Caco-2 (cell line): ENCODE results near the gene CYP4F8. TPM values are rescaled to one million over a fixed set of nuclear protein-coding genes. Genes with fewer than 3 reads are reported as not detected.
"Not testable (repeated sequence)": the region's sequence is repeated elsewhere in the genome, so short reads cannot be mapped to it uniquely, and the experiment has no call there.

Experiments
- BruUV-seq: library from RNA; stranded (reverse); fragments of 400-500 nt; replicated peaks from 2 replicates; lab custom pipeline; 2021; lab: Mats Ljungman, UMichigan
- CTCF ChIA-PET: fragments of 300-600 bp; sonication (Branson Sonifier 250); formaldehyde crosslinking; loops from one replicate; lab custom pipeline; 2022; ENCODE audit warnings: antibody characterized with exemption; lab: Charles Lee
- POLR2A ChIA-PET: fragments of 300-600 bp; sonication (Branson Sonifier 250); formaldehyde crosslinking; loops from one replicate; lab custom pipeline; 2022; ENCODE audit warnings: antibody characterized with exemption; lab: Charles Lee
- DNase-seq, 2 experiments: peaks; one replicate each; pipeline versions ENCODE4 v3.0.0 to v3.0.0-alpha.2; 2020 to 2022
- H3K27me3 ChIP-seq: replicated peaks from 2 replicates; pipeline ENCODE4 v1.6.0; 2011; ENCODE audit warnings: low read length; ENCODE audit not compliant: control insufficient read depth, insufficient read depth
- H3K36me3 ChIP-seq: 2 replicates; pipeline ENCODE4 v1.5.1; 2011; ENCODE audit warnings: low read length; ENCODE audit not compliant: control insufficient read depth, insufficient read depth
- H3K4me1 ChIP-seq: fragments of 250-450 bp; sonication (Bioruptor Pico); 2 replicates; pipeline ENCODE4 v1.5.1; 2020; ENCODE audit warnings: mild to moderate bottlenecking
- H3K4me3 ChIP-seq: 2 replicates; pipeline ENCODE4 v1.5.1; 2011; ENCODE audit warnings: low read depth, mild to moderate bottlenecking, control low read depth, low read length
- H3K9me3 ChIP-seq: fragments of 250-450 bp; sonication (Bioruptor Pico); 2 replicates; pipeline ENCODE4 v1.5.1; 2020; ENCODE audit warnings: mild to moderate bottlenecking, moderate library complexity
- H3K27ac Mint-ChIP-seq: one replicate; pipeline ENCODE4 v1.8.0; 2022; ENCODE audit warnings: mixed read lengths; ENCODE audit not compliant: unreplicated experiment
- H3K27me3 Mint-ChIP-seq: one replicate; pipeline ENCODE4 v1.8.0; 2022; ENCODE audit warnings: mixed read lengths; ENCODE audit not compliant: insufficient read depth, unreplicated experiment
- H3K36me3 Mint-ChIP-seq: one replicate; pipeline ENCODE4 v1.8.0; 2022; ENCODE audit warnings: mild to moderate bottlenecking, mixed read lengths; ENCODE audit not compliant: insufficient read depth, unreplicated experiment
- H3K4me1 Mint-ChIP-seq: one replicate; pipeline ENCODE4 v1.8.0; 2022; ENCODE audit warnings: low read depth, mixed read lengths; ENCODE audit not compliant: unreplicated experiment
- H3K4me3 Mint-ChIP-seq: one replicate; pipeline ENCODE4 v1.8.0; 2022; ENCODE audit warnings: mild to moderate bottlenecking, moderate library complexity, mixed read lengths; ENCODE audit not compliant: unreplicated experiment
- H3K9me3 Mint-ChIP-seq: one replicate; pipeline ENCODE4 v1.8.0; 2022; ENCODE audit warnings: mixed read lengths; ENCODE audit not compliant: unreplicated experiment
- intact Hi-C: fragments of 100-400 bp; cut with micrococcal nuclease; formaldehyde crosslinking; loops from one replicate; pipeline ENCODE4 v1.10.0; 2022; ENCODE audit not compliant: unreplicated experiment
- total RNA-seq: library from RNA; stranded (reverse); gene quantifications from 2 replicates; pipeline ENCODE4 v1.2.3, GENCODE V29; 2022
- TF ChIP-seq, protein P1 (sequence below), 2 experiments: fragments of 200-600 bp in 1 of 2; IDR thresholded peaks; 1 replicate in 1 of 2; 2 replicates in 1 of 2; pipeline versions ENCODE4 v1.5.1 to v1.8.0; 2011 to 2022; ENCODE audit warnings: antibody characterized with exemption in 1 of 2, control low read depth in 1 of 2, inconsistent platforms in 1 of 2, low read depth in 1 of 2, low read length in 1 of 2, mild to moderate bottlenecking in 1 of 2, moderate library complexity in 1 of 2; ENCODE audit not compliant: insufficient read depth in 1 of 2, severe bottlenecking in 1 of 2, unreplicated experiment in 1 of 2

Gene CYP4F8
- total RNA-seq, 1 experiment from 2014 or later = not detected

DNA sequence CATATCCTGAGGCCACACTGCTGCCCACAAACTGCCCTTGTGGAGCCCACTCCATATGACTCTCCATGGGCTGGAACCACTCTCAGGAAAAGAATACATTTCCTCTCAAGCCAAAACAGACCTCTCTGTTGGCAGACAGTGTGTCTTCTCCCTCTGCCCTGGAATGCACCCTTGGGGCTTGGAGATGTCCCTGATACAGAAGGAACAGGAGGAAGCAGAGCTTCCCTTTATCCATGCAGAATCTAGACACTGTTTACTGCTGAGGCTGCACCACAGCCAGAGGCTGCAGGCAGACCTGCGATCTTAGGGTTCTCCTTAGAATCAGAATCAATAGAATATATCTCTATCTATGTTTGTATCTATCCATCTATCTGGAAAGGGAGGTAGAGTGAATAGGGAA, 26.8 kb upstream of the CYP4F8 start:
- no peaks in the 10 kb centered on the region for H3K9me3 Mint-ChIP-seq
- ChIA-PET POLR2A (no interaction called here), CTCF (interaction anchor here (0.6 kb wide), 1 partner anchor 289 kb away, joined by 3 read pairs; no protein-coding TSS in a partner anchor)
- Histone ChIP-seq H3K4me1 (no peaks in the 10 kb centered on the region), H3K9me3 (no peaks in the 10 kb centered on the region), H3K36me3 (no peaks in the 10 kb centered on the region), H3K27me3 (no peaks in the 10 kb centered on the region), H3K4me3 (no peak overlapping the region)
- no peak for DNase-seq
- H3K4me1 Mint-ChIP-seq = peaks cover 6% of the 10 kb centered on the region
- intact Hi-C loops = no loop called here
- no peak overlapping the region for H3K4me3 Mint-ChIP-seq
- no peak overlapping the region for H3K27ac Mint-ChIP-seq
- H3K27me3 Mint-ChIP-seq = peaks cover 6% of the 10 kb centered on the region
- TF ChIP-seq, protein P1, sequence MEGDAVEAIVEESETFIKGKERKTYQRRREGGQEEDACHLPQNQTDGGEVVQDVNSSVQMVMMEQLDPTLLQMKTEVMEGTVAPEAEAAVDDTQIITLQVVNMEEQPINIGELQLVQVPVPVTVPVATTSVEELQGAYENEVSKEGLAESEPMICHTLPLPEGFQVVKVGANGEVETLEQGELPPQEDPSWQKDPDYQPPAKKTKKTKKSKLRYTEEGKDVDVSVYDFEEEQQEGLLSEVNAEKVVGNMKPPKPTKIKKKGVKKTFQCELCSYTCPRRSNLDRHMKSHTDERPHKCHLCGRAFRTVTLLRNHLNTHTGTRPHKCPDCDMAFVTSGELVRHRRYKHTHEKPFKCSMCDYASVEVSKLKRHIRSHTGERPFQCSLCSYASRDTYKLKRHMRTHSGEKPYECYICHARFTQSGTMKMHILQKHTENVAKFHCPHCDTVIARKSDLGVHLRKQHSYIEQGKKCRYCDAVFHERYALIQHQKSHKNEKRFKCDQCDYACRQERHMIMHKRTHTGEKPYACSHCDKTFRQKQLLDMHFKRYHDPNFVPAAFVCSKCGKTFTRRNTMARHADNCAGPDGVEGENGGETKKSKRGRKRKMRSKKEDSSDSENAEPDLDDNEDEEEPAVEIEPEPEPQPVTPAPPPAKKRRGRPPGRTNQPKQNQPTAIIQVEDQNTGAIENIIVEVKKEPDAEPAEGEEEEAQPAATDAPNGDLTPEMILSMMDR (IDR thresholded peaks at IDR 0.05; ENCODE audit: insufficient read depth in 1 of 2, low read depth in 1 of 2, low read length in 1 of 2, severe bottlenecking in 1 of 2, unreplicated experiment in 1 of 2) = no peak
- BruUV-seq = no TSS peak
- no peaks in the 10 kb centered on the region for H3K36me3 Mint-ChIP-seq

DNA sequence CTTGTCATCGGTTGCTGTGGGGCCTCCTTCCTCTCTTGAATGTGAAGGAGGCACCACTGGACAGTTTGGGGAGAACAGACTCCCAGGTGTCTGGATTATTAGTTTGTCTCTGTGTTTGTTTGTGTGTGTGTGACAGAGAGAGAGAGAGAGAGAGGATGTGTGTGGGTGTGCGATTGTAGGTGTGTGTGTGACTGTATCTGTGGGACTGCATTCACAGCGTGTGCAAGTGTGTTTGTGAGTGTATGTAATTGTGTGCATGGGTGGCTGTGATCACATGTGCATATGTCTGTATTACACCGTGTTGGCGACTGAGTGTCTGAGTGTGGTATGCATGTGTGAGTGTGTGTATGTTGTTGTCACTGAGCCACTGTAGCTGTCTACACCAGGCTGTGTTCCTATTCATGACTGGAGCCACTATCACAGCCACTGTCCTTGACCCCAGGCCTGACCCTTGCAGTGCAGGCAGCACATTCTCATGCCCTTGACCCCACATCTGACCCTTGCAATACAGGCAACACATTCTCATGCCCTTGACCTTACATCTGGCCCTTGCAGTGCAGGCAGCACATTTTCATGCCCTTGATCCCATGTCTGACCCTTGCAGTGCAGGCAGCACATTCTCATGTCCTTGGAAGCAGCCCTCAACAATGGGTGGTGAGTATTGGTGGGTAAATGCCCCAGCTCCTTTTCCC, 25.1 kb upstream of the CYP4F8 start:
- Histone ChIP-seq H3K36me3 (no peaks in the 10 kb centered on the region), H3K27me3 (no peaks in the 10 kb centered on the region), H3K4me3 (no peak overlapping the region), H3K4me1 (no peaks in the 10 kb centered on the region), H3K9me3 (no peaks in the 10 kb centered on the region)
- BruUV-seq = no TSS peak
- Mint-ChIP-seq H3K4me1 (peaks cover 6% of the 10 kb centered on the region), H3K36me3 (no peaks in the 10 kb centered on the region), H3K4me3 (no peak overlapping the region), H3K27me3 (peaks cover 4% of the 10 kb centered on the region), H3K27ac (no peak overlapping the region), H3K9me3 (peaks cover 4% of the 10 kb centered on the region)
- ChIA-PET POLR2A (no interaction called here), CTCF (interaction anchor here (0.5 kb wide), 1 partner anchor 41 kb away, joined by 3 read pairs; no protein-coding TSS in a partner anchor)
- intact Hi-C loops = no loop called here
- TF ChIP-seq, protein P1 (IDR thresholded peaks at IDR 0.05; ENCODE audit: insufficient read depth in 1 of 2, low read depth in 1 of 2, low read length in 1 of 2, severe bottlenecking in 1 of 2, unreplicated experiment in 1 of 2) = no peak
- no peak for DNase-seq

DNA sequence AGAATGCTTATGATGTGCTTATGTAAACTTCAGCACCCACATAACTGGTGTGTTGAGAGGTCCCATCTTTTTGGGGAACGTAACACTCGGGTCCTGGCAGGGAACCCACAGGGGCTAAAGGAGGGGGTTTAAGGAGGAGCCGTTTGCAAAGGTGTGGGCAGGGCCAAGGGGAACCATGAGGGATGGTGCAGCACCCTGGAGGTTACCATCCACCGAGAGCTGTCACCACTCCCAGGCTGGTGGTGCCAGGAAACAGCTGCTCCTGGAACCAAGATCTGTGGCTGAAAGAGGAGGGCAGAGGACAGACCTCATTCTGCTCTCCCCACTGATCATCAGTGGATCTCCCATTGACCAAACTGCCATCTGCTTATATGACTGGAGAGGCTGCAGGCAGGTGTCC, 23.2 kb upstream of the CYP4F8 start:
- peaks cover 6% of the 10 kb centered on the region for H3K4me1 Mint-ChIP-seq
- H3K9me3 Mint-ChIP-seq = peaks cover 14% of the 10 kb centered on the region
- intact Hi-C loops = no loop called here
- no peaks in the 10 kb centered on the region for H3K27me3 ChIP-seq
- no peaks in the 10 kb centered on the region for H3K36me3 Mint-ChIP-seq
- TF ChIP-seq, protein P1 (IDR thresholded peaks at IDR 0.05; ENCODE audit: insufficient read depth in 1 of 2, low read depth in 1 of 2, low read length in 1 of 2, severe bottlenecking in 1 of 2, unreplicated experiment in 1 of 2) = no peak
- CTCF ChIA-PET = no interaction called here
- H3K27ac Mint-ChIP-seq = no peak overlapping the region
- BruUV-seq = no TSS peak
- H3K9me3 ChIP-seq = no peaks in the 10 kb centered on the region
- no peak overlapping the region for H3K4me3 Mint-ChIP-seq
- DNase-seq = no peak
- no peaks in the 10 kb centered on the region for H3K36me3 ChIP-seq
- no peaks in the 10 kb centered on the region for H3K4me1 ChIP-seq
- POLR2A ChIA-PET = no interaction called here
- no peak overlapping the region for H3K4me3 ChIP-seq
- H3K27me3 Mint-ChIP-seq = peaks cover 7% of the 10 kb centered on the region

DNA sequence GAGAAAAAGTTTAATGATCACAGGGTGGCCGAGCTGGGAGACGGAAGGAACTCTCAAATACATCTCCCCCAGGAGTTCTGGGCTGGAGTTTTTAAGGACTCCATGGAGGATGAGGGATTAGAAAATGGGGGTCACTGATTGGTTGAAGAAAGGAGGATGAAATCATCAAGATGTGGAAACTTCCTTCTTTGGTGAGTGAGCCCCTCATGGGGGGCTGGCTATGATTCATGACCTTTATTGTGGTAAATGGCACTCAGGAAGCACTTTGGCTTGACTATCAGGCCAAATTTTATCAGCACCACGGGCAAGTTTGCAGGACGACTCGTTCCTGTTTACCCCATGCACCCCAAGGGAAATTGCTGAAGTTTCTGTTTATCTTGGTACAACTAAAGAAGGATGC, 22.5 kb upstream of the CYP4F8 start:
- BruUV-seq, CTCF ChIA-PET, H3K4me1 ChIP-seq, DNase-seq, H3K4me3 Mint-ChIP-seq, H3K36me3 ChIP-seq, H3K9me3 ChIP-seq, POLR2A ChIA-PET, H3K27me3 ChIP-seq, H3K27me3 Mint-ChIP-seq, H3K4me1 Mint-ChIP-seq, H3K27ac Mint-ChIP-seq, intact Hi-C loops, H3K36me3 Mint-ChIP-seq, H3K4me3 ChIP-seq: not testable (repeated sequence)
- peaks cover 14% of the 10 kb centered on the region for H3K9me3 Mint-ChIP-seq

DNA sequence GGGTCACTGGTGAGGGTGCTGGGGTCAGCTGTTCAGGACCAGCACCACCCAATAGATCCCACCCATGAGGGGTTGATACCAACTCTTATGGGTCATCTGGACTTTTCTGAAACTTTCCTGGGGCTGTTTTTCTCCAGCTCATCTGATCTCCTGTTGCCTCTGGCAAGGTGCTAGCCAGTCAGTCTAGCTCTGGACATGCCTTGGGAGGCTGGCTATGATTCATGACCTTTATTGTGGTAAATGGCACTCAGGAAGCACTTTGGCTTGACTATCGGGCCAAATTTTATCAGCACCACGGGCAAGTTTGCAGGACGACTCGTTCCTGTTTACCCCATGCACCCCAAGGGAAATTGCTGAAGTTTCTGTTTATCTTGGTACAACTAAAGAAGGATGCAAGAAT, 21.3 kb upstream of the CYP4F8 start:
- H3K4me3 ChIP-seq, POLR2A ChIA-PET, H3K9me3 ChIP-seq, H3K27me3 Mint-ChIP-seq, H3K27ac Mint-ChIP-seq, H3K4me1 Mint-ChIP-seq, H3K36me3 ChIP-seq, H3K4me3 Mint-ChIP-seq, H3K4me1 ChIP-seq, CTCF ChIA-PET, BruUV-seq, DNase-seq, H3K27me3 ChIP-seq, H3K36me3 Mint-ChIP-seq, intact Hi-C loops: not testable (repeated sequence)
- peaks cover 14% of the 10 kb centered on the region for H3K9me3 Mint-ChIP-seq
